ENCODE measurements around the gene NR2F1-AS1.

Gene NR2F1-AS1

DNA sequence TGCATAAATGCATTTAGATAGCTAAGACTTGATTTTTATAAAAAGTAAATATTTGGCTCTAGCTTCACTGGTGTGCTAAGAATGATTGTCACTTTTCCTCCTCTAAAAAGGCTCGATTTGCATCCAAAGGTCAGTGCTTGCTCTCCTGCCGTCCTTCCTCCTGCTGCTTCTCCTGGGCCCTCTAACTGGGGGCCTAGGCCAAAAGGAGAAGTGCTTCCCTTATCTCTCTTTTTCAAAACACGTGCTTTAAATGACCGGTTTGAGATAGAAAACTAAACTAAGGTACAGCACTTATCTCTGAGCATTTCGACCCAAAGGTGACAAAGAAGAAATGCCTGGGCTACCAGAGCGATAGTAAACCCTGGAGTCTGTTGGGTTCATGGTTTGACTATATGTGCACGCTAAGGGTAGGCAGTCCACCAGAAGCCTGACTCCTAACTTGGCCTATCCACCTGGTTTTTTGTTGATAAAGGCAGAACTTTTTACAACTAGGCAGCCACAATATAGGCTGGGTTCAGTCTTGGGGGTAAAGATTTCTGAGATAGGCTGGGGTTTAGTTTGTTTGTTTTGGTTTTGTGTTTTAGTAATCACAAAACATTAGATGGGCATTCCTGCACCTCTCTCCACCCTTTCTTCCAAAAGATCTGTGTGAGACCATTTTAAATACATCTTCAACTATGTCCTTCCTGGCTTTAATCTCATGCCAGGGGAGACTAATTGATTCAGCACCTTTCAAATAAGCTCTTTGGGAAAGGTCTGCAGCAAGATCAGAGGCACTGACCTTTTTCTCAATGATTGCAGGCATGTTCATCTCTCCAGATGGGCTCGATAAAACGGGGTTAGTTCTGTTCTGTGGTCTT, 3.8 kb downstream of the NR2F1-AS1 start:
- H3K79me2 ChIP-seq (ENCODE audit: low read length), result no peaks in the 10 kb centered on the region
- H3K27ac ChIP-seq (ENCODE audit: low read length), result no peak overlapping the region
- no peaks in the 10 kb centered on the region for H3K9me3 ChIP-seq (replicated peaks; ENCODE audit: insufficient read depth, low read length)
- no peaks in the 10 kb centered on the region for H3K4me1 ChIP-seq (ENCODE audit: low read length)
- H4K20me1 ChIP-seq (ENCODE audit: insufficient read depth, low read length), result no peaks in the 10 kb centered on the region
- peaks cover 4% of the 10 kb centered on the region; the same call in 1 of the 2 replicates for H3K27me3 ChIP-seq (replicated peaks; ENCODE audit: insufficient read depth, low read length)
- H2AFZ ChIP-seq (ENCODE audit: low read length), result no peak overlapping the region
- no peaks in the 10 kb centered on the region for H3F3A ChIP-seq (ENCODE audit: insufficient read depth, low read length)
- TF ChIP-seq EZH2phosphoT487 (IDR thresholded peaks at IDR 0.05; ENCODE audit: low read length), result no peak
- no peak for TF ChIP-seq EZH2 (optimal IDR thresholded peaks at IDR 0.05; ENCODE audit: low read depth, low read length)
- TF ChIP-seq CTCF (IDR thresholded peaks at IDR 0.05; ENCODE audit: low read length), result no peak
- H3K9ac ChIP-seq (ENCODE audit: low read length), result no peak overlapping the region
- H3K36me3 ChIP-seq (replicated peaks; ENCODE audit: insufficient read depth, low read length), result no peaks in the 10 kb centered on the region
- H3K4me3 ChIP-seq (ENCODE audit: low read length), result no peak overlapping the region
- no peaks in the 10 kb centered on the region for H3K9me2 ChIP-seq (replicated peaks; ENCODE audit: insufficient read depth, low read length)
- DNase-seq, result no peak
- H3K4me2 ChIP-seq (ENCODE audit: low read depth, low read length), result no peak overlapping the region

DNA sequence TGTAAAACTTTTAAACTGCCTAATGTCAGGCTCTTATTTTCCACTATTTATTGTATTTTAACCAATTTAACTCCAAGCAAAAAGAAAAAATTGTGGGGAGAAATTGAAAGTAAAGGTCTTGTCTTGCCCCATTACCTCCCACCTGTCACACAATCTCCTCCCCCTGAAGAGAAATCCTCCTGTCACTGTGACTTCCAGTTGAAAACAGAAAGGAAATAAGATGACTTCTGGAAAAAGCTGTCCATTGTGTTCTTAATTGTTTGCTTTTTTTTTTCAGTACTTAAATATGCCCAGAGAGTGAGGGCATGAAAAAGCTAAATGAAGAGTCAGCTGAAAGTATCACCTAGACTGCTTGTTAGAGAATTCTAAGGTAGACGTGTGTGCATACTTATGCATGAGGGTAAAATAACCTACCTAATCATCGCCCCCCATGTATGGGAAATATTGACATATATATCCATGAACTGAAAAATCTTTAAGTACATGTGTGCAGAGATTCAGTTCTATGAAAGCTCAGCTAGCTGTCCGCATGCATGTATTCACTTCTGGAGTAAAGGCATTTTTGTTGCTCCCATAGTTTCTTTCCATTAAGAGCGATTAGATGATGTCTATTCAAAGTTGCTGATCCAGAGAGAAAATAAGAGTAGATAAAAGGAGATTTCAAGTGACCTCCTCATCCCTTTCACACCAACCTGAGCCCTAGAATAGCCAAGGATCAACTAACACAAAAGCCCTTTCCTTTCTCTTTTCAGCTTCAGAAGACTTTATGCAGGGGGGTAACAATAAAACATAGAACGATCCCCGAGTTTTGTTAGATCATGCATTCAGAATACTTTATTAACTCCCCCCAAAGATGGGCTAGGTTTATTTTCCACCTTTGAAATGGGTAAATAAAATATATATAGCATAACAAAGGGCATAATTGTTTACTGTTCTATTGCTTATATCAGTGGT, 5.3 kb downstream of the NR2F1-AS1 start:
- no peaks in the 10 kb centered on the region for H3F3A ChIP-seq (ENCODE audit: insufficient read depth, low read length)
- H3K27ac ChIP-seq (ENCODE audit: low read length), result no peak overlapping the region
- no peak overlapping the region for H2AFZ ChIP-seq (ENCODE audit: low read length)
- H3K4me1 ChIP-seq (ENCODE audit: low read length), result no peaks in the 10 kb centered on the region
- H3K4me3 ChIP-seq (ENCODE audit: low read length), result no peak overlapping the region
- DNase-seq, result no peak
- no peak overlapping the region for H3K4me2 ChIP-seq (ENCODE audit: low read depth, low read length)
- no peak for TF ChIP-seq EZH2 (optimal IDR thresholded peaks at IDR 0.05; ENCODE audit: low read depth, low read length)
- no peak for TF ChIP-seq CTCF (IDR thresholded peaks at IDR 0.05; ENCODE audit: low read length)
- no peak for TF ChIP-seq EZH2phosphoT487 (IDR thresholded peaks at IDR 0.05; ENCODE audit: low read length)
- no peak overlapping the region for H3K9ac ChIP-seq (ENCODE audit: low read length)
- H3K9me2 ChIP-seq (replicated peaks; ENCODE audit: insufficient read depth, low read length), result no peaks in the 10 kb centered on the region
- no peaks in the 10 kb centered on the region for H3K27me3 ChIP-seq (replicated peaks; ENCODE audit: insufficient read depth, low read length)
- no peaks in the 10 kb centered on the region for H3K9me3 ChIP-seq (replicated peaks; ENCODE audit: insufficient read depth, low read length)
- no peaks in the 10 kb centered on the region for H4K20me1 ChIP-seq (ENCODE audit: insufficient read depth, low read length)
- no peaks in the 10 kb centered on the region for H3K36me3 ChIP-seq (replicated peaks; ENCODE audit: insufficient read depth, low read length)
- no peaks in the 10 kb centered on the region for H3K79me2 ChIP-seq (ENCODE audit: low read length)

DNA sequence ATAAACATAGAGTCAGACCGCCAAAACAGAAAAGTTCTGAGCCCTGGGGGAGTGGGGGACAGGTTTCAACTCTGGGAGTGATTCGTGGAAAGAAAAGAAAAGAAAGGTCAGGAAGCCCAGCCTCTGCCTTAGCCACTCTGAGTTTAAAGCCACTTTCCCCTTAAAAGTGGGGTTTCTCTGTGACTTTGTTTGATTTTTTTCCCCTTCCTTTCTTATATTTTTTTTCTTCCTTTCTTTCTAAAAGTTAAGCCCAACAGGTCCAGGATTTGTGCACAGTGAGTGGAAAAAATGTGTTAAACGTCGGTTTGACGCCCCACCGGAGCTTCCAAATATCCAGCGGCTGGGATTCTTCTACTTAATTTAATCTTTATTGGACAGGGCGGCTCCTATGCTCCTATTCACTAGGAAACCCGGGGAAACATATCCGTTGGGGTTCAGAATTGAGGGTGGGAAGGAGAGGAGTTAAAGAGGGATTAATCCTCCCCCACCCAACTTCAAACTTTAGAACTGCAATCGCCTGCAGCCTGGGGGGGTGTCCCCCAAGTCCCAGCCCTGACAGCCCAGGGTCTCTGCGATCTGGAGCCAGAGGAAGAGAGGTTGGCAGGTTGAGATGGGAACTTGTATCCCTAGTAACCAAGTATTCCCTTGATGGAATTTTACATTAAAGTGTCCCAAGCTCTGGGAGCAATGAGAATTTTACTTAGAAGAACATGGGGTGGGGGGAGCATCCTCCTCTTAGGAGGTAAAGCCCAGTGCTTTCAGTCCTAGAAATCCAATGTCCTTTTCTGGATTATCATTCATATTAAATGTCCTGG, 6.3 kb downstream of the NR2F1-AS1 start:
- Histone ChIP-seq H3F3A (ENCODE audit: insufficient read depth, low read length) (no peaks in the 10 kb centered on the region), H3K9ac (ENCODE audit: low read length) (no peak overlapping the region), H3K27me3 (replicated peaks; ENCODE audit: insufficient read depth, low read length) (no peaks in the 10 kb centered on the region), H3K4me1 (ENCODE audit: low read length) (no peaks in the 10 kb centered on the region), H3K27ac (ENCODE audit: low read length) (no peak overlapping the region), H4K20me1 (ENCODE audit: insufficient read depth, low read length) (no peaks in the 10 kb centered on the region), H2AFZ (ENCODE audit: low read length) (no peak overlapping the region), H3K79me2 (ENCODE audit: low read length) (no peaks in the 10 kb centered on the region), H3K4me3 (ENCODE audit: low read length) (no peak overlapping the region), H3K36me3 (replicated peaks; ENCODE audit: insufficient read depth, low read length) (no peaks in the 10 kb centered on the region), H3K4me2 (ENCODE audit: low read depth, low read length) (no peak overlapping the region), H3K9me3 (replicated peaks; ENCODE audit: insufficient read depth, low read length) (no peaks in the 10 kb centered on the region), H3K9me2 (replicated peaks; ENCODE audit: insufficient read depth, low read length) (no peaks in the 10 kb centered on the region)
- TF ChIP-seq CTCF (IDR thresholded peaks at IDR 0.05; ENCODE audit: low read length) (no peak), EZH2 (optimal IDR thresholded peaks at IDR 0.05; ENCODE audit: low read depth, low read length) (no peak), EZH2phosphoT487 (IDR thresholded peaks at IDR 0.05; ENCODE audit: low read length) (no peak)
- no peak for DNase-seq

Measured in MM.1S (cell line).